Thyroid gland (tissue), 4 donors: ENCODE results near the gene SULF2. TPM values are rescaled to one million over a fixed set of nuclear protein-coding genes. Genes with fewer than 3 reads are reported as not detected.

Source experiments
- DNase-seq, 2 donors: peaks; one replicate each; pipeline ENCODE4 v3.0.0-alpha.2; 2019
- H3K27ac ChIP-seq, 3 donors: fragments of 200-600 bp; sonication (generic); 1 replicate in 2 of 3; 2 replicates in 1 of 3; pipeline ENCODE4 v1.5.1; 2016 to 2019; ENCODE audit warnings: mild to moderate bottlenecking in 1 of 3, moderate library complexity in 1 of 3
- H3K27me3 ChIP-seq: fragments of 200-600 bp; sonication (generic); one replicate; pipeline ENCODE4 v1.5.1; 2019
- H3K36me3 ChIP-seq, 2 donors: fragments of 200-600 bp; sonication (generic); one replicate each; pipeline ENCODE4 v1.5.1; 2016 to 2019
- H3K4me1 ChIP-seq, 2 donors: fragments of 200-600 bp; sonication (generic); one replicate each; pipeline ENCODE4 v1.5.1; 2017 to 2019
- H3K4me3 ChIP-seq, 3 donors: fragments of 200-600 bp; sonication (generic); replicated peaks in 1 of 3; 1 replicate in 2 of 3; 2 replicates in 1 of 3; pipeline ENCODE4 v1.5.1; 2016; ENCODE audit warnings: mild to moderate bottlenecking in 1 of 3
- H3K9me3 ChIP-seq: fragments of 200-600 bp; sonication (generic); one replicate; pipeline ENCODE4 v1.5.1; 2017
- POLR2A ChIP-seq, 2 donors: fragments of 450-650 bp; IDR thresholded peaks; one replicate each; pipeline ENCODE4 v1.6.1; 2017; ENCODE audit warnings: antibody characterized with exemption in 2 of 2, mild to moderate bottlenecking in 2 of 2, moderate library complexity in 1 of 2
- WGBS, 2 donors: methylation state at CpG; one replicate each; pipeline ENCODE4 v1.1.5; 2017; 5-methylcytosine and 5-hydroxymethylcytosine counted together
- intact Hi-C: fragments of 100-400 bp; cut with DNase I; formaldehyde crosslinking; loops from one replicate; pipeline ENCODE4 v1.15.1; 2023
- total RNA-seq, 4 donors: library from RNA; depleted of rRNA; stranded (reverse); fragments of >200 nt; gene quantifications; one replicate each; pipeline ENCODE4 v1.2.3, GENCODE V29; 2016
- TF ChIP-seq, protein P1 (sequence below), 6 experiments: fragments of 200-600 bp in 3 of 6; fragments of 450-650 bp in 3 of 6; sonication (generic) in 3 of 6; IDR thresholded peaks; one replicate each; pipeline ENCODE4 v1.5.1; 2016 to 2019; ENCODE audit warnings: antibody characterized with exemption in 6 of 6, mild to moderate bottlenecking in 2 of 6, inconsistent platforms in 1 of 6, moderate library complexity in 1 of 6

The SULF2 gene
- total RNA-seq, 4 donors from 2014 or later: 39.4 to 90.6 (median 55.4) TPM

DNA sequence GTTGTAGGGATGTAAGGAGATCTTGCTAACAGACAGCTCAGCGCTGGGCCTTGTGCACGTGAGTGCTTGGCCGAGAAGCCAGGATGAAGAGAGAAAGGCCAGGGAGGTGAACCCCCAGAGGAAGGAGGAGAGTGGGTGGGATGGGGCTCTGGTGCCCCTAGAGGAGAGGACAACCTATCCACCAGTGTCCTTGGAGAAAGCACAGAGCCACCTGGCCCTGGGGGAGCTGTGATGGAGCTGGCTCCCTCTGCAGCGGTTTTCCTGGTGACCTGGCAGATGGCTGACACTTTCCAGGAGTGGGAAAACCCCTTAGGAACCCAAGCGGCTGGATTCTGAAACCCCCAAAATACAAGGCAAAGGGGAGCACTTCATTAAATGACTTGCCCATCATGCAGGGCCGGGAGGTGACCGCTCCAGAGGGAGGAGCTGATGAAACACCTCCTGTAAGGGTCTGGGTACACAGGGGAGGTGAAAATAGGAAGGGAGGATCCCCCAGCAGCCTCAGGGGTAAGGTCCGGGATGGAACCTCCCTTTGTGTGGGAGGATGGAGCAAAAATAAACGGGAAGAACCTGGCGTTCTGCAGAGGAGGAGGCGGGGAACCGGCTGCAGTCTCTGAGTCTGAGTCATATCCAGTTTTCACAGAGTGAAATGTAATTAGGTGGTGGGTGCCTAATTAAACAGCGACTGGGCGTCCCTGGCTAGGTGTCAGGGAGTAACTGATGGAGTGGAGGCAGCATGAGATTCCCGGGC lies 80.4 kb downstream of the SULF2 start:
- Histone ChIP-seq H3K4me3 (no peak overlapping the region), H3K36me3 (no peaks in the 10 kb centered on the region), H3K27me3 (no peaks in the 10 kb centered on the region), H3K9me3 (no peaks in the 10 kb centered on the region), H3K4me1 (peaks cover 0 to 14% of the 10 kb centered on the region in 2 donors), H3K27ac (no peak overlapping the region)
- TF ChIP-seq POLR2A (IDR thresholded peaks at IDR 0.05): no peak
- TF ChIP-seq, protein P1, sequence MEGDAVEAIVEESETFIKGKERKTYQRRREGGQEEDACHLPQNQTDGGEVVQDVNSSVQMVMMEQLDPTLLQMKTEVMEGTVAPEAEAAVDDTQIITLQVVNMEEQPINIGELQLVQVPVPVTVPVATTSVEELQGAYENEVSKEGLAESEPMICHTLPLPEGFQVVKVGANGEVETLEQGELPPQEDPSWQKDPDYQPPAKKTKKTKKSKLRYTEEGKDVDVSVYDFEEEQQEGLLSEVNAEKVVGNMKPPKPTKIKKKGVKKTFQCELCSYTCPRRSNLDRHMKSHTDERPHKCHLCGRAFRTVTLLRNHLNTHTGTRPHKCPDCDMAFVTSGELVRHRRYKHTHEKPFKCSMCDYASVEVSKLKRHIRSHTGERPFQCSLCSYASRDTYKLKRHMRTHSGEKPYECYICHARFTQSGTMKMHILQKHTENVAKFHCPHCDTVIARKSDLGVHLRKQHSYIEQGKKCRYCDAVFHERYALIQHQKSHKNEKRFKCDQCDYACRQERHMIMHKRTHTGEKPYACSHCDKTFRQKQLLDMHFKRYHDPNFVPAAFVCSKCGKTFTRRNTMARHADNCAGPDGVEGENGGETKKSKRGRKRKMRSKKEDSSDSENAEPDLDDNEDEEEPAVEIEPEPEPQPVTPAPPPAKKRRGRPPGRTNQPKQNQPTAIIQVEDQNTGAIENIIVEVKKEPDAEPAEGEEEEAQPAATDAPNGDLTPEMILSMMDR (IDR thresholded peaks at IDR 0.05): no peak
- no peak for DNase-seq
- WGBS, 2 donors: 64 to 73% methylated on average over 15 of the region's 15 CpGs
- intact Hi-C loops: no loop called here

GRCh38 chr20:47703748-47704147 lies 81.5 kb downstream of the SULF2 start:
- DNase-seq: no peak
- WGBS, 2 donors: 77 to 82% methylated on average over 5 of the region's 5 CpGs
- H3K36me3 ChIP-seq: no peaks in the 10 kb centered on the region
- no peaks in the 10 kb centered on the region for H3K9me3 ChIP-seq
- no peak overlapping the region for H3K4me3 ChIP-seq
- TF ChIP-seq POLR2A (IDR thresholded peaks at IDR 0.05): no peak
- TF ChIP-seq, protein P1 (IDR thresholded peaks at IDR 0.05): no peak
- intact Hi-C loops: no loop called here
- no peaks in the 10 kb centered on the region for H3K27me3 ChIP-seq
- H3K4me1 ChIP-seq: peaks cover 0 to 14% of the 10 kb centered on the region in 2 donors
- H3K27ac ChIP-seq: no peak overlapping the region

- Histone ChIP-seq H3K36me3 (no peaks in the 10 kb centered on the region), H3K27ac (no peak overlapping the region), H3K4me3 (no peak overlapping the region), H3K27me3 (no peaks in the 10 kb centered on the region), H3K9me3 (no peaks in the 10 kb centered on the region), H3K4me1 (peaks cover 0 to 6% of the 10 kb centered on the region in 2 donors)
- no peak for DNase-seq
- intact Hi-C loops: no loop called here
- 90 to 96% methylated on average over 15 of the region's 15 CpGs for WGBS, 2 donors
- TF ChIP-seq, protein P1 (IDR thresholded peaks at IDR 0.05): no peak
- no peak for TF ChIP-seq POLR2A (IDR thresholded peaks at IDR 0.05)
Observed at GRCh38 chr20:47701612-47702011, 83.7 kb downstream of the SULF2 start.

- no peak for DNase-seq
- intact Hi-C loops: no loop called here
- H3K27ac ChIP-seq: no peak overlapping the region
- H3K27me3 ChIP-seq: no peaks in the 10 kb centered on the region
- no peak overlapping the region for H3K4me3 ChIP-seq
- TF ChIP-seq, protein P1 (IDR thresholded peaks at IDR 0.05): no peak
- TF ChIP-seq POLR2A (IDR thresholded peaks at IDR 0.05): no peak
- no peaks in the 10 kb centered on the region for H3K9me3 ChIP-seq
- H3K36me3 ChIP-seq: no peaks in the 10 kb centered on the region
- WGBS, 2 donors: 87 to 88% methylated on average over 7 of the region's 7 CpGs
- H3K4me1 ChIP-seq: peaks cover 0 to 3% of the 10 kb centered on the region in 2 donors
Observed at GRCh38 chr20:47700327-47700726, 85.0 kb downstream of the SULF2 start.

GRCh38 chr20:47699818-47700217 lies 85.5 kb downstream of the SULF2 start:
- TF ChIP-seq, protein P1 (IDR thresholded peaks at IDR 0.05): no peak
- no peak for TF ChIP-seq POLR2A (IDR thresholded peaks at IDR 0.05)
- 79 to 81% methylated on average over 1 of the region's 1 CpG for WGBS, 2 donors
- H3K36me3 ChIP-seq: no peaks in the 10 kb centered on the region

More at GRCh38 chr20:47699818-47700217, 85.5 kb downstream of the SULF2 start:
- no peak overlapping the region for H3K4me3 ChIP-seq
- no peak overlapping the region for H3K27ac ChIP-seq
- no peak for DNase-seq
- H3K4me1 ChIP-seq: no peaks in the 10 kb centered on the region
- intact Hi-C loops: no loop called here
- H3K9me3 ChIP-seq: no peaks in the 10 kb centered on the region
- no peaks in the 10 kb centered on the region for H3K27me3 ChIP-seq
